ENCODE measurements around the gene HK1. TPM values are rescaled to one million over a fixed set of nuclear protein-coding genes. Genes with fewer than 3 reads are reported as not detected.

Gene HK1
- total and polyA plus RNA-seq, 11 donors = 83.0 to 310 (median 227) TPM

DNA sequence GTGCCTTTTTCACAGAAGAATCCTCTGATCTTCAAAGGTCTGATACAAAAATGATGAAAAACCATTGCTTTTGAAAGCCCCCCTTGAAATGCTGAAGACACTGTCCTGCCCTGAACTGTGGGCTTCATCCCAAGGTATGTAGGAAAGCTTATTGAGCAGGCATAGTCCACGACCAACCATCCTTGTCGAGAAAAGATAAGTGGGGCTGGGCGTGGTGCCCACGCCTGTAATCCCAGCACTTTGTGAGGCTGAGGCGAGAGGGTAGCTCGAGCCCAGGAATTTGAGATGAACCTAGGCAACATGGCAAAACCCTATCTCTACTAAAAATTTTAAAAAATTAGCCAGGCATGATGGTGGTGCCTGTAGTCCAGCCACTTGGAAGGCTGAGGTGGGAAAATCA lies 112.9 kb downstream of the HK1 start:
- Histone ChIP-seq H3K27me3 (no peaks in the 10 kb centered on the region), H3K4me3 (no peak overlapping the region), H3K27ac (no peak overlapping the region), H3K4me1 (peaks cover 0 to 34% (median 19%) of the 10 kb centered on the region in 12 donors), H3K36me3 (peaks cover 7 to 97% (median 89%) of the 10 kb centered on the region in 9 donors), H3K9me3 (no peaks in the 10 kb centered on the region)
- 48 to 62% (median 54%) methylated on average over 6 of the region's 6 CpGs for WGBS, 4 donors
- peak in 1 of 5 donors; percentile 50 for DNase-seq
- TF ChIP-seq, protein P1, sequence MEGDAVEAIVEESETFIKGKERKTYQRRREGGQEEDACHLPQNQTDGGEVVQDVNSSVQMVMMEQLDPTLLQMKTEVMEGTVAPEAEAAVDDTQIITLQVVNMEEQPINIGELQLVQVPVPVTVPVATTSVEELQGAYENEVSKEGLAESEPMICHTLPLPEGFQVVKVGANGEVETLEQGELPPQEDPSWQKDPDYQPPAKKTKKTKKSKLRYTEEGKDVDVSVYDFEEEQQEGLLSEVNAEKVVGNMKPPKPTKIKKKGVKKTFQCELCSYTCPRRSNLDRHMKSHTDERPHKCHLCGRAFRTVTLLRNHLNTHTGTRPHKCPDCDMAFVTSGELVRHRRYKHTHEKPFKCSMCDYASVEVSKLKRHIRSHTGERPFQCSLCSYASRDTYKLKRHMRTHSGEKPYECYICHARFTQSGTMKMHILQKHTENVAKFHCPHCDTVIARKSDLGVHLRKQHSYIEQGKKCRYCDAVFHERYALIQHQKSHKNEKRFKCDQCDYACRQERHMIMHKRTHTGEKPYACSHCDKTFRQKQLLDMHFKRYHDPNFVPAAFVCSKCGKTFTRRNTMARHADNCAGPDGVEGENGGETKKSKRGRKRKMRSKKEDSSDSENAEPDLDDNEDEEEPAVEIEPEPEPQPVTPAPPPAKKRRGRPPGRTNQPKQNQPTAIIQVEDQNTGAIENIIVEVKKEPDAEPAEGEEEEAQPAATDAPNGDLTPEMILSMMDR (IDR thresholded peaks at IDR 0.05) = no peak
- no peak for TF ChIP-seq POLR2A (IDR thresholded peaks at IDR 0.05)
- ATAC-seq = peak; percentile 30 to 59 (median 44)
- intact Hi-C loops (cut with DNase I) = loop anchor here in 7 of 10 donors (2.0 to 10.0 kb wide), 3 partner anchors 74 to 396 kb away; no protein-coding TSS in a partner anchor

GRCh38 chr10:69392481-69393000 lies 114.2 kb downstream of the HK1 start:
- Histone ChIP-seq H3K36me3 (peaks cover 3 to 97% (median 84%) of the 10 kb centered on the region in 9 donors), H3K27ac (peak overlapping the region in 1 of 12 donors; percentile 9), H3K4me3 (no peak overlapping the region), H3K4me1 (peaks cover 0 to 41% (median 20%) of the 10 kb centered on the region in 12 donors), H3K27me3 (no peaks in the 10 kb centered on the region), H3K9me3 (no peaks in the 10 kb centered on the region)
- WGBS, 4 donors = 12 to 16% (median 13%) methylated on average over 7 of the region's 7 CpGs
- ATAC-seq (peak; percentile 84 to 92 (median 90)), DNase-seq (peak; percentile 83 to 90 (median 85))
- intact Hi-C loops (cut with DNase I) = loop anchor here in 9 of 10 donors (1.0 to 10.0 kb wide), 5 partner anchors 75 to 398 kb away; no protein-coding TSS in a partner anchor
- TF ChIP-seq POLR2A (IDR thresholded peaks at IDR 0.05) = no peak
- TF ChIP-seq, protein P1 (IDR thresholded peaks at IDR 0.05) = peak; percentile 89 to 98 (median 96)

DNA sequence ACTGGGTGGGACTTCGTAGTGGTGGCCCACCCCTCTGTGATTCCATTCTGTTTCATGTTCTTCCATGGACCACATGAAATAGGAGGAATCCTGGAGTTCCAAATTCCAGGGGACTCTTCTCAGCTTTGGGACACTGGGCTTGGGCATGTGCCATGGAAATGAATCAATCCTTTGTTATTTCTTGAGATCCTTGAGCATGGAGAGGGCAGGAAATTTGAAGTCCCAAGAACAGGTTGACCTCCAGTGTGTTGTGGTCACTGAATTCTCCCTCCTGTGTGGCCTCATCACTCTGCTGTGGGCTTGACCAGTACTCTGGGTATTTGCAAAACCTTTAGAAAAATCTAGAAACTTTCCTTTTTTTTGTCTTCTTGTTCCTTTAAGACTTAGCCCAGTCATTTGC lies 115.7 kb downstream of the HK1 start:
- Histone ChIP-seq H3K9me3 (no peaks in the 10 kb centered on the region), H3K4me1 (peaks cover 0 to 53% (median 25%) of the 10 kb centered on the region in 12 donors), H3K36me3 (peaks cover 0 to 97% (median 77%) of the 10 kb centered on the region in 9 donors), H3K27ac (no peak overlapping the region), H3K27me3 (no peaks in the 10 kb centered on the region), H3K4me3 (no peak overlapping the region)
- 78 to 89% (median 84%) methylated on average over 1 of the region's 1 CpG for WGBS, 4 donors
- no peak for ATAC-seq
- TF ChIP-seq, protein P1 (IDR thresholded peaks at IDR 0.05) = no peak
- no peak for TF ChIP-seq POLR2A (IDR thresholded peaks at IDR 0.05)
- peak in 1 of 5 donors; percentile 11 for DNase-seq
- intact Hi-C loops (cut with DNase I) = loop anchor here in 6 of 10 donors (5.0 to 10.0 kb wide), 2 partner anchors 77 to 399 kb away; no protein-coding TSS in a partner anchor

- DNase-seq (no peak), ATAC-seq (peak in 2 of 4 donors; percentile 58 to 73)
- 64 to 83% (median 73%) methylated on average over 1 of the region's 1 CpG for WGBS, 4 donors
- Histone ChIP-seq H3K9me3 (no peaks in the 10 kb centered on the region), H3K36me3 (peaks cover 0 to 100% (median 84%) of the 10 kb centered on the region in 9 donors), H3K4me3 (no peak overlapping the region), H3K27me3 (no peaks in the 10 kb centered on the region), H3K4me1 (peaks cover 0 to 26% (median 4%) of the 10 kb centered on the region in 12 donors), H3K27ac (peak overlapping the region in 10 of 12 donors; percentile 16 to 76 (median 68))
- intact Hi-C loops (cut with DNase I) = loop anchor here in 1 of 10 donors (10.0 kb wide), 1 partner anchor 403 kb away; no protein-coding TSS in a partner anchor
- TF ChIP-seq, protein P1 (IDR thresholded peaks at IDR 0.05) = no peak
- TF ChIP-seq POLR2A (IDR thresholded peaks at IDR 0.05) = no peak
These were observed 119.7 kb downstream of the HK1 start for GRCh38 chr10:69397972-69398371.
